ENCODE results near the gene HABP4.

DNA sequence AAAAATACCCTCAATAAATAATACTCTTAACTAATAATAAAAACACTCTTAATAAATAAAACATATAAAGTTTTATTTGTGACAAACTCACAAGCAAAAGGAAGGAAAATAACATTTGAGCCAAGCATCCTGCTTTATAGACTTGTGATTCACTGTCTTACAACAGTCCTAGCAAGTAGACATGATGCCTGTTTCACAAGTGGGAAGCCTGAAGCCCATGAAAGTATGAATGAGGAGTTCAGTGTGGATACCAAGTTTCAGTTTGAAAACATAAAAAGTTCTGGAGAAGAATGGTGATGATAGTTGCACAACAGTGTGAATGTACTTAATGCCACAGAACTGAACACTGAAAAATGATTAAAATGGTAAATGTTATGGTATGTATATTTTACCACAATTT lies 10.9 kb downstream of the HABP4 start:
- TF ChIP-seq, protein P1, sequence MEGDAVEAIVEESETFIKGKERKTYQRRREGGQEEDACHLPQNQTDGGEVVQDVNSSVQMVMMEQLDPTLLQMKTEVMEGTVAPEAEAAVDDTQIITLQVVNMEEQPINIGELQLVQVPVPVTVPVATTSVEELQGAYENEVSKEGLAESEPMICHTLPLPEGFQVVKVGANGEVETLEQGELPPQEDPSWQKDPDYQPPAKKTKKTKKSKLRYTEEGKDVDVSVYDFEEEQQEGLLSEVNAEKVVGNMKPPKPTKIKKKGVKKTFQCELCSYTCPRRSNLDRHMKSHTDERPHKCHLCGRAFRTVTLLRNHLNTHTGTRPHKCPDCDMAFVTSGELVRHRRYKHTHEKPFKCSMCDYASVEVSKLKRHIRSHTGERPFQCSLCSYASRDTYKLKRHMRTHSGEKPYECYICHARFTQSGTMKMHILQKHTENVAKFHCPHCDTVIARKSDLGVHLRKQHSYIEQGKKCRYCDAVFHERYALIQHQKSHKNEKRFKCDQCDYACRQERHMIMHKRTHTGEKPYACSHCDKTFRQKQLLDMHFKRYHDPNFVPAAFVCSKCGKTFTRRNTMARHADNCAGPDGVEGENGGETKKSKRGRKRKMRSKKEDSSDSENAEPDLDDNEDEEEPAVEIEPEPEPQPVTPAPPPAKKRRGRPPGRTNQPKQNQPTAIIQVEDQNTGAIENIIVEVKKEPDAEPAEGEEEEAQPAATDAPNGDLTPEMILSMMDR (IDR thresholded peaks at IDR 0.05): no peak
- no peak for TF ChIP-seq POLR2A (IDR thresholded peaks at IDR 0.05)
- no peak for TF ChIP-seq POLR2AphosphoS5 (IDR thresholded peaks at IDR 0.05)
- TF ChIP-seq EP300 (IDR thresholded peaks at IDR 0.05): no peak

Data from gastroesophageal sphincter (tissue), 3 donors.